A673 (cell line): Measurements from ENCODE around the gene CCBE1. TPM values are rescaled to one million over a fixed set of nuclear protein-coding genes. Genes with fewer than 3 reads are reported as not detected.

Source experiments
- BruUV-seq: library from RNA; stranded (reverse); fragments of 400-500 nt; replicated peaks from 2 replicates; lab custom pipeline; 2021; lab: Mats Ljungman, UMichigan
- CTCF ChIA-PET: fragments of 300-600 bp; sonication (Branson Sonifier 250); formaldehyde crosslinking; loops from one replicate; lab custom pipeline; 2022; ENCODE audit warnings: antibody characterized with exemption; lab: Charles Lee
- POLR2A ChIA-PET: fragments of 300-600 bp; sonication (Branson Sonifier 250); formaldehyde crosslinking; loops from one replicate; lab custom pipeline; 2022; ENCODE audit warnings: antibody characterized with exemption; ENCODE audit not compliant: low non-redundant PET; lab: Charles Lee
- DNase-seq: peaks from one replicate; pipeline ENCODE4 v3.0.0-alpha.2; 2015; ENCODE audit warnings: low spot score
- H3K27ac ChIP-seq: fragments of 200-600 bp; sonication (generic); 2 replicates; pipeline ENCODE4 v1.5.1; 2016; ENCODE audit warnings: mixed run types, low read depth, mild to moderate bottlenecking, mixed read lengths, antibody characterized with exemption, low read length; ENCODE audit not compliant: poor library complexity, severe bottlenecking
- H3K27me3 ChIP-seq: fragments of 200-600 bp; sonication (generic); replicated peaks from 2 replicates; pipeline ENCODE4 v1.6.1; 2017; ENCODE audit warnings: mixed run types, low read depth, mild to moderate bottlenecking, mixed read lengths, antibody characterized with exemption, low read length; ENCODE audit not compliant: insufficient read depth, poor library complexity
- H3K36me3 ChIP-seq: fragments of 200-600 bp; sonication (generic); 2 replicates; pipeline ENCODE4 v1.6.1; 2016; ENCODE audit warnings: mixed run types, mild to moderate bottlenecking, mixed read lengths, antibody characterized with exemption, low read length; ENCODE audit not compliant: insufficient read depth, poor library complexity, severe bottlenecking
- H3K4me1 ChIP-seq: fragments of 200-600 bp; sonication (generic); 2 replicates; pipeline ENCODE4 v1.6.1; 2017; ENCODE audit warnings: mixed run types, mild to moderate bottlenecking, mixed read lengths, antibody characterized with exemption, low read length; ENCODE audit not compliant: insufficient read depth, poor library complexity, severe bottlenecking
- H3K4me3 ChIP-seq: fragments of 200-600 bp; sonication (generic); 2 replicates; pipeline ENCODE4 v1.5.1; 2016; ENCODE audit warnings: low read depth, mixed run types, mild to moderate bottlenecking, mixed read lengths, low read length; ENCODE audit not compliant: poor library complexity, severe bottlenecking
- H3K9me3 ChIP-seq: fragments of 200-600 bp; sonication (generic); 2 replicates; pipeline ENCODE4 v1.6.1; 2016; ENCODE audit warnings: mixed run types, low read depth, mild to moderate bottlenecking, mixed read lengths, antibody characterized with exemption, low read length; ENCODE audit not compliant: poor library complexity, severe bottlenecking
- CTCF ChIP-seq: fragments of 300-800, 200-600 bp; sonication (generic); conservative IDR thresholded peaks from 2 replicates; pipeline ENCODE4 v1.5.1; 2017; ENCODE audit warnings: low read depth, mild to moderate bottlenecking, antibody characterized with exemption, low read length, moderate library complexity, mixed read lengths
- EZH2 ChIP-seq: fragments of 200-600 bp; sonication (generic); IDR thresholded peaks from 2 replicates; pipeline ENCODE4 v1.6.1; 2017; ENCODE audit warnings: borderline replicate concordance, low read depth, mild to moderate bottlenecking, mixed read lengths, antibody characterized with exemption, low read length; ENCODE audit not compliant: poor library complexity, severe bottlenecking
- intact Hi-C: fragments of 100-400 bp; cut with micrococcal nuclease; formaldehyde crosslinking; loops from one replicate; pipeline ENCODE4 v1.10.0; 2022; ENCODE audit not compliant: unreplicated experiment
- total RNA-seq: library from RNA; stranded (reverse); gene quantifications from 2 replicates; pipeline ENCODE4 v1.2.3, GENCODE V29; 2021

CCBE1 gene
- total RNA-seq, 1 experiment from 2014 or later, result not detected

GRCh38 chr18:59385191-59385590, 312.0 kb downstream of the CCBE1 start:
- CTCF ChIA-PET, result no interaction called here
- no TSS peak for BruUV-seq
- Histone ChIP-seq H3K27me3 (no peaks in the 10 kb centered on the region), H3K4me1 (no peaks in the 10 kb centered on the region), H3K27ac (no peak overlapping the region), H3K9me3 (no peaks in the 10 kb centered on the region), H3K36me3 (no peaks in the 10 kb centered on the region), H3K4me3 (no peak overlapping the region)
- TF ChIP-seq CTCF (no peak), EZH2 (no peak)
- intact Hi-C loops, result no loop called here
- DNase-seq, result no peak
- POLR2A ChIA-PET, result no interaction called here

- TF ChIP-seq CTCF (no peak), EZH2 (no peak)
- Histone ChIP-seq H3K4me3 (no peak overlapping the region), H3K36me3 (no peaks in the 10 kb centered on the region), H3K9me3 (no peaks in the 10 kb centered on the region), H3K4me1 (no peaks in the 10 kb centered on the region), H3K27ac (no peak overlapping the region), H3K27me3 (no peaks in the 10 kb centered on the region)
- DNase-seq, result no peak
- intact Hi-C loops, result no loop called here
- POLR2A ChIA-PET, result no interaction called here
- BruUV-seq, result no TSS peak
- CTCF ChIA-PET, result no interaction called here
These were observed 313.4 kb downstream of the CCBE1 start for GRCh38 chr18:59383851-59384250.

- ChIA-PET CTCF (no interaction called here), POLR2A (no interaction called here)
- intact Hi-C loops, result no loop called here
- H3K27me3 ChIP-seq, result no peaks in the 10 kb centered on the region
- H3K27ac ChIP-seq, result no peak overlapping the region
- no peaks in the 10 kb centered on the region for H3K4me1 ChIP-seq
- BruUV-seq, result no TSS peak
- H3K36me3 ChIP-seq, result no peaks in the 10 kb centered on the region
- TF ChIP-seq EZH2 (no peak), CTCF (no peak)
- H3K4me3 ChIP-seq, result no peak overlapping the region
- no peaks in the 10 kb centered on the region for H3K9me3 ChIP-seq
- no peak for DNase-seq
These were observed 314.8 kb downstream of the CCBE1 start for GRCh38 chr18:59382383-59382782.
